Brain microvascular endothelial cell (primary cell): ENCODE data around the gene RASGRF1.

Experiments
- DNase-seq: peaks from one replicate; pipeline ENCODE4 v3.0.0-alpha.2; 2020
- H3K27ac ChIP-seq: fragments of 250-450 bp; sonication (Bioruptor Pico); 2 replicates; pipeline ENCODE4 v1.5.1; 2020; ENCODE audit warnings: mild to moderate bottlenecking, moderate library complexity
- H3K27me3 ChIP-seq: fragments of 250-450 bp; sonication (Bioruptor Pico); replicated peaks from 2 replicates; pipeline ENCODE4 v1.5.1; 2020; ENCODE audit warnings: mild to moderate bottlenecking
- H3K36me3 ChIP-seq: fragments of 250-450 bp; sonication (Bioruptor Pico); replicated peaks from 2 replicates; pipeline ENCODE4 v1.5.1; 2020; ENCODE audit warnings: mild to moderate bottlenecking
- H3K4me3 ChIP-seq: 2 replicates; pipeline ENCODE4 v1.5.1; 2011; ENCODE audit warnings: low read depth, mild to moderate bottlenecking, control low read depth, low read length, moderate library complexity
- CTCF ChIP-seq: IDR thresholded peaks from 2 replicates; pipeline ENCODE4 v1.5.1; 2011; ENCODE audit warnings: low read depth, mild to moderate bottlenecking, moderate library complexity, low read length, control low read depth, inconsistent platforms; ENCODE audit errors: missing control alignments
- in situ Hi-C: cut with HindIII; loops from 2 replicates; pipeline ENCODE4 v1.10.0; 2017; ENCODE audit warnings: low sequenced_read_pairs, low pct_ligation_motif_present

RASGRF1 gene

GRCh38 chr15:79088426-79089205 lies 2.0 kb downstream of the RASGRF1 start:
- H3K27ac ChIP-seq, result no peak overlapping the region
- H3K4me3 ChIP-seq, result no peak overlapping the region
- H3K36me3 ChIP-seq, result no peaks in the 10 kb centered on the region
- no peak for DNase-seq
- in situ Hi-C loops, result no loop called here
- H3K27me3 ChIP-seq, result peaks cover 44% of the 10 kb centered on the region
- no peak for TF ChIP-seq CTCF

GRCh38 chr15:79086814-79087213 lies 3.8 kb downstream of the RASGRF1 start:
- no peak overlapping the region for H3K27ac ChIP-seq
- DNase-seq, result no peak
- in situ Hi-C loops, result no loop called here
- no peaks in the 10 kb centered on the region for H3K36me3 ChIP-seq
- TF ChIP-seq CTCF, result no peak
- peaks cover 40% of the 10 kb centered on the region for H3K27me3 ChIP-seq
- no peak overlapping the region for H3K4me3 ChIP-seq

- Histone ChIP-seq H3K4me3 (no peak overlapping the region), H3K27me3 (peaks cover 18% of the 10 kb centered on the region), H3K27ac (no peak overlapping the region), H3K36me3 (no peaks in the 10 kb centered on the region)
- TF ChIP-seq CTCF, result no peak
- no peak for DNase-seq
- in situ Hi-C loops, result no loop called here
These were observed 6.1 kb downstream of the RASGRF1 start for GRCh38 chr15:79084308-79084968.

GRCh38 chr15:79083154-79083553 lies 7.4 kb downstream of the RASGRF1 start:
- in situ Hi-C loops, result no loop called here
- H3K27me3 ChIP-seq, result peaks cover 6% of the 10 kb centered on the region
- H3K4me3 ChIP-seq, result no peak overlapping the region
- no peaks in the 10 kb centered on the region for H3K36me3 ChIP-seq
- no peak for TF ChIP-seq CTCF
- no peak for DNase-seq
- H3K27ac ChIP-seq, result no peak overlapping the region

GRCh38 chr15:79082363-79083070 lies 8.1 kb downstream of the RASGRF1 start:
- in situ Hi-C loops, result no loop called here
- Histone ChIP-seq H3K36me3 (no peaks in the 10 kb centered on the region), H3K4me3 (no peak overlapping the region), H3K27me3 (peaks cover 1% of the 10 kb centered on the region), H3K27ac (no peak overlapping the region)
- DNase-seq, result no peak
- TF ChIP-seq CTCF, result no peak
